GM10266 (cell line): Measurements from ENCODE around the gene GUK1.
A peak's percentile ranks its signal among the peaks of the same experiment; 100 is the strongest.

Source experiments
- DNase-seq: peaks from one replicate; pipeline ENCODE4 v3.0.0; 2012; ENCODE audit errors: extremely low spot score
- CTCF ChIP-seq: IDR thresholded peaks from 2 replicates; pipeline ENCODE4 v1.5.1; 2012; ENCODE audit warnings: mild to moderate bottlenecking, low read depth; ENCODE audit not compliant: control insufficient read depth, insufficient read depth; ENCODE audit errors: missing control alignments

The GUK1 gene

DNA sequence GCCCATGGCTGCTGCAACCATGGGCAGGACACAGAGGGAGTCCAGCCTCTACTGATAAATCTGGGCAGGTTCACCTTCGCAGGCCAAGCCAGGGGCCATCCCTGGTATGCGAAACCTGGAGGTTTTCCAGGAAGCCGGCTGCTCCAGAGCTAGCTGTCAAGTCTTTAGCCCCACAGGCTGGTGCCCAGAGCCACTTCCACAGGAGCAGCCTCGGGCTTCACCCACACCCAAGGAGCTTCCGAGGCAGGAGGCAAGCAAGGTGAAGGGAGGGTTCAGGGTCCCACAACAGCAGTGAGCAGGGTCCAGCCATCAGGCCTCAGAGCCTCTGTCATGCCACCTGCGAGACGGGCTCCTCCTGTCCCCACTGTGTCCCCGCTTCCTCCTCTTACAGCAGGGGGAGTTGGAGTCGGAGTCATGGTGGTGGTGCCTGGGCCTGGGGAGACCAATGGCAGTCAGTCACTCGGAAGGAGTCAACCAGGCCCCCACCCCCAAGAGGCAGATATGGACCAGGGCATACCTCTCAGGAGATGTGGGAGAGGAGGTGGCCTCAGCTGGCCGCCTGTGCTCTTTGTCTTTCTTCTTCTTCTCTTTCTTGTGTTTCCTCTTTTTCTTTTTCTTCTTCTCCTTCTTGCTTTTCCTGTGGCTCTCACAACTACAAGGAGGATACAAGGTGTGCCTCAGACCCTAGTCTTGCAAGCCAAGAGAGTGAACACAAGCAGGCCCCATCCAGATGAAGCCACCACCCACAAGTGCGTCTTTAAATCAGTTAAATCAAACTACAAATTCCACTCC is 39.1 kb upstream of the GUK1 start:
- DNase-seq, result peak; percentile 20
- no peak for TF ChIP-seq CTCF

DNA sequence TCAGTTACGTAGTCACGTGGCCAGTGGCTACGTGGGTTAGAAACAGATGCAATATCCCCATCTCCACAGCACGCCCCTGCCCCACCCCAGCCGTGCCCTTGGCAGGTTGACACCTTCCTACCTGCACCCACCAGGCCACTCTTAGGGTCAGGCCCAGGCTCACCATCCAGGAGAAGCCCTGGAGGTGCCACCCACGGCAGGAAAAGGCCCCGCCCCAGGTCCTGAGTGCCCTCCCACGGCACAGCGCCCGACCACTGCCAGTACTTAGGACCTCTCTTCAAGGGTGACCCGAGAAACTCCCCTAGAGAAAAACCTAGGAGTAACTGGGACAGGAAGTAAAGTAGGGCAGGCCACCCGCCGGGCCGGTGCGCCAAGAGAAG is 38.5 kb upstream of the GUK1 start:
- no peak for DNase-seq
- no peak for TF ChIP-seq CTCF

DNA sequence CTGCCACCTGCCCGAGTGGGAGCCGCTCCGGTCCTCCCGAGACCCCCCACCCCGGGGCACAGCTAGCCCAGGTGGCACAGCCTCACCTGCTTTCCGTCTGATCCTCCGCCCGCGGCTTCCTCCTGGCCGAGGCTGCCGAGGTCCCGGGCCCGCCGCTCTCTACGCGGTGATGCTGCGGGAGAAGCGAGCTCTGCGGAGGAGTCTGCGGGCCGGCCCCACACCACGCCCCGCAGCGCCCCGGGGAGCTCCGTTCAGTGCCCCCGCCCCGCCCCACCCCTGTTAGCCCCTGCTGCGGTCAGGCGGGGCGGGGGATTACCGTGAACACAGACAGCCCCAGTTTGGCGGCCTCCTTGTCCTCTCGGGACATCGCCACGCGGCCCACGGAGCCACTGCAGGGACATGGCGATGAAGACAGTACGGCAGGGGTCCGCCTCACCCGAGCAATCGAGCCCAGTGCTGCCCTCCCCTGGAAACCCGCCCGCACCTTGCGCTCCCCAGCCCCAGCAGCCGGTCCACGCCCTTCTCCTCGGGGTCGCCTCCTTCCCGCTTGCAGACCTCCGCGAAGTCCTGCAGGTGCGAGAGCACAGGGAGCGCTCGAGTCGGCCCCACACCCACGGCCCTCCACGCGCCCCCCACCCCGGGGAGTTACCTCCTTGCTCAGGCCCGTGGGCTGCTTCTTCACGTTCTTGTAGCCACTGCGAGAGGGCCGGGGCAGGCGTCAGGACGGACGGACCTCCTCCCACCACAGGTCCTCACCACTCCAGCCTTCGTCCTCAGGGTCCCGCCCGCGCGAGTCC is 37.9 kb upstream of the GUK1 start:
- DNase-seq, result peak; percentile 81
- TF ChIP-seq CTCF, result peak; percentile 50

GRCh38 chr1:228102791-228103620 is 37.1 kb upstream of the GUK1 start, which contains the start of gene C1orf35:
Gene C1orf35, minus strand, starts transcription at chr1:228103325. Its CDS starts 98 bp downstream, at chr1:228103227.
- DNase-seq, result peak; percentile 98
- no peak for TF ChIP-seq CTCF

DNA sequence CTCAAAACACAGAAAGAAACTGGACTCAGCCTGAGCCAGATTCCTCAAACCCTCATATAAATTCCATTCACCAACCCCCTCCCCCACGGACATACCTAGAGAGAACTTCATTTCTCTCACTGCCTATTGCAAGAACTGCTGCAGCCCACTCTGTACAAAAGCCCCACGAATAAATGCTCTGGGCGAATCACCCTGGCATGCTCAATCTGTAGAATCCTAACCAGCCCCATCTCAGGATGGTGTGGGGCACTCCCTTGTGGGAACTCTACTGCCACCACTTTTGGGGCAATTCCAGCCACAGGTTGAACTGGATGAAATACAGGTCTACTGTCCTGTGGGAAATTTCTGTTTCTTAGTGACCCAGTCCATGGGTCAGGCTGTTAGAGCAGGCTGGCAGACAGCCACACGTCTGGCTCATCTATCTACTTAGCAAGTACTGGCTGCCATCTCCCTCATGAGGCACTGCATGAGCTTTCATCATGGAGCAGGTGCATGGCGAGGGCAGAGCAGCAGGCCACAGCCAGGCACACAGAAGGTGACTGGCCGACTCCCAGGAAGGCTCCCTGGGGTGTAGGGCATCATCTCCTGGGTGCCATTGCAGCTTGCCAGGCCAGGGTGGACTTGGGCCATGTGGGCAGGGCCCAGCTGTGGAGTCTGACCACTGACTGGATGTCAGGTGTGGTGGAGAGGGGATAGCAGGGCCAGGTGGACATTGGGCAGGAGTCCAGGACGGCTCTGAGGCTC is 35.4 kb upstream of the GUK1 start:
- TF ChIP-seq CTCF, result no peak
- DNase-seq, result peak; percentile 5

- TF ChIP-seq CTCF, result no peak
- no peak for DNase-seq
Measured at GRCh38 chr1:228105270-228105995, 34.6 kb upstream of the GUK1 start.
